ENCODE results near the gene SLIT3. TPM values are rescaled to one million over a fixed set of nuclear protein-coding genes. Genes with fewer than 3 reads are reported as not detected.

Gene SLIT3
- total RNA-seq, 1 donor from 2014 or later = 0.22 TPM

DNA sequence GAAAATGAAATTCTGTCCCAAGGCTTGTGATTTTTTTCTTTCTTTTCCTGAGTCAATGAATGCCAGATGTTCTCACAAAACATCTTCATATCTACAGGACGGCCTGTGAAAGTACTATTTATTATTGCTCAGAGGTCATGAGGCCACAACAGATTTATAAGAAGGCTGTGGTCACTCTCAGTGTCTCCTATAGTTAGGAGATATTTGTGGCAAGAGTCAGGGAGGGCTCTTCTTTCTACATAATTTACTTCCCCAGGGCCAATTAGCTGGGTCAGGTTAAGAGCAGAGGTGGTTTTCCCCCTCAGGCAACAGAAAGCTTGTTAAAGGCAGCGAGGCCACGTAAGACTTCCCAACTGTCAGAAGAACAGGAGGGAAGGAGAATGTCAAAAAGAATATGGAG lies 248.7 kb downstream of the SLIT3 start:
- Mint-ChIP-seq H3K27ac (peak overlapping the region; percentile 96), H3K36me3 (no peaks in the 10 kb centered on the region), H3K9me3 (no peaks in the 10 kb centered on the region), H3K4me1 (peaks cover 60% of the 10 kb centered on the region), H3K27me3 (ENCODE audit: insufficient read depth, low read depth) (peaks cover 5% of the 10 kb centered on the region), H3K4me3 (no peak overlapping the region)
- Histone ChIP-seq H3K27ac (no peak overlapping the region), H3K4me3 (no peak overlapping the region), H3K9me3 (ENCODE audit: low read depth) (no peaks in the 10 kb centered on the region), H2AFZ (replicated peaks) (no peak overlapping the region), H3K4me2 (peak overlapping the region; percentile 57), H3K4me1 (peaks cover 30% of the 10 kb centered on the region), H3K36me3 (no peaks in the 10 kb centered on the region), H3K79me2 (ENCODE audit: low read depth) (no peaks in the 10 kb centered on the region), H3F3A (ENCODE audit: low read depth) (peaks cover 20% of the 10 kb centered on the region), H4K20me1 (ENCODE audit: low read depth) (no peaks in the 10 kb centered on the region), H3K27me3 (no peaks in the 10 kb centered on the region), H3K9ac (no peak overlapping the region)
- TF ChIP-seq EZH2 (IDR thresholded peaks at IDR 0.05) (no peak), EZH2phosphoT487 (IDR thresholded peaks at IDR 0.05) (no peak)
- TF ChIP-seq, protein P1, sequence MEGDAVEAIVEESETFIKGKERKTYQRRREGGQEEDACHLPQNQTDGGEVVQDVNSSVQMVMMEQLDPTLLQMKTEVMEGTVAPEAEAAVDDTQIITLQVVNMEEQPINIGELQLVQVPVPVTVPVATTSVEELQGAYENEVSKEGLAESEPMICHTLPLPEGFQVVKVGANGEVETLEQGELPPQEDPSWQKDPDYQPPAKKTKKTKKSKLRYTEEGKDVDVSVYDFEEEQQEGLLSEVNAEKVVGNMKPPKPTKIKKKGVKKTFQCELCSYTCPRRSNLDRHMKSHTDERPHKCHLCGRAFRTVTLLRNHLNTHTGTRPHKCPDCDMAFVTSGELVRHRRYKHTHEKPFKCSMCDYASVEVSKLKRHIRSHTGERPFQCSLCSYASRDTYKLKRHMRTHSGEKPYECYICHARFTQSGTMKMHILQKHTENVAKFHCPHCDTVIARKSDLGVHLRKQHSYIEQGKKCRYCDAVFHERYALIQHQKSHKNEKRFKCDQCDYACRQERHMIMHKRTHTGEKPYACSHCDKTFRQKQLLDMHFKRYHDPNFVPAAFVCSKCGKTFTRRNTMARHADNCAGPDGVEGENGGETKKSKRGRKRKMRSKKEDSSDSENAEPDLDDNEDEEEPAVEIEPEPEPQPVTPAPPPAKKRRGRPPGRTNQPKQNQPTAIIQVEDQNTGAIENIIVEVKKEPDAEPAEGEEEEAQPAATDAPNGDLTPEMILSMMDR (IDR thresholded peaks at IDR 0.05) = no peak
- no peak for DNase-seq (ENCODE audit: low spot score)

DNA sequence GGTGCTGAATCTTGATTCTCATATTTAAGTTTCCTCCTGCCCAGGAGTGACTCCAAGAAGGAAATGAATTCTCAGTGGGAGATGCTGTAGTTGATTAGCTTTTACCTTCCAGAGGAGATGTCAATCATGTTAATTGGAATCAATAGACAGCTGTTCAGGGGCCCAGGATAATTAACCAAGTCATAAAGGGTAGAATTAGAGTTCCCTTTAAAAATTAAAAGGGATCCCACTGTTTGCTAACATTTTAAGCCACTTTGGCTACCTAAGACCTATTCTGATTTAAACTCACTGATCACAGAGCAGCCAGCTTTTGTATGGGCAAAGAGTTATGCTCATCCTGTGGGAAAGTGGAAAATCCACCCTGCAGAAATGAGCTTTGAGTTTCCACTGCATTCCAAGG lies 249.6 kb downstream of the SLIT3 start:
- Mint-ChIP-seq H3K4me3 (no peak overlapping the region), H3K27ac (peak overlapping the region; percentile 96)

DNA sequence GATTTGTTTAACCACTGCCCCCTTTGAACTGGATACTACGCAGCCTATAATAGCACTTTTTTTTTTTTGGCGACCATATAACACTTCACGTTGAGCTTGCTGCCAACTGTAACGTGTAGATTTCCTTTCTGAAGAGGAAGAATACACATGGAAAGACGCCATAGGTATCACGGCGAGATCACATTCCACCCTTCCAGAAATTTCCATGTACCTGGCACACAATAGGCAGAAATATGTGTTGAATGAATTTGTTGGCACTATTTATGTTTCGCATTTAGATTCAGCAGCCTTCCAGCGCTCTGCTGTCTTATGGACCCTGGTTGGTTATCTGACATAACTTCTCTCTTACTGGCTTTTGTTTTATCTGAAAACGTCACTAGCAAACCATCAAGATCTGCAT lies 250.3 kb downstream of the SLIT3 start:
- H3K27ac Mint-ChIP-seq = peak overlapping the region; percentile 22
- H3K36me3 Mint-ChIP-seq = no peaks in the 10 kb centered on the region
- H3K4me1 Mint-ChIP-seq = peaks cover 49% of the 10 kb centered on the region
- H4K20me1 ChIP-seq (ENCODE audit: low read depth) = no peaks in the 10 kb centered on the region
- peaks cover 20% of the 10 kb centered on the region for H3F3A ChIP-seq (ENCODE audit: low read depth)
- no peak overlapping the region for H3K9ac ChIP-seq
- TF ChIP-seq, protein P1 (IDR thresholded peaks at IDR 0.05) = no peak
- TF ChIP-seq EZH2phosphoT487 (IDR thresholded peaks at IDR 0.05) (no peak), EZH2 (IDR thresholded peaks at IDR 0.05) (no peak)
- H3K36me3 ChIP-seq = no peaks in the 10 kb centered on the region
- H3K27me3 ChIP-seq = no peaks in the 10 kb centered on the region
- peaks cover 2% of the 10 kb centered on the region for H3K27me3 Mint-ChIP-seq (ENCODE audit: insufficient read depth, low read depth)
- no peaks in the 10 kb centered on the region for H3K9me3 Mint-ChIP-seq
- peaks cover 30% of the 10 kb centered on the region for H3K4me1 ChIP-seq
- H3K9me3 ChIP-seq (ENCODE audit: low read depth) = no peaks in the 10 kb centered on the region
- H3K27ac ChIP-seq = no peak overlapping the region
- no peak overlapping the region for H2AFZ ChIP-seq (replicated peaks)
- no peak overlapping the region for H3K4me2 ChIP-seq
- H3K79me2 ChIP-seq (ENCODE audit: low read depth) = no peaks in the 10 kb centered on the region
- no peak overlapping the region for H3K4me3 ChIP-seq
- DNase-seq (ENCODE audit: low spot score) = no peak
- no peak overlapping the region for H3K4me3 Mint-ChIP-seq

More for the DNA sequence above, 249.6 kb downstream of the SLIT3 start:
- Histone ChIP-seq H3K4me1 (peaks cover 30% of the 10 kb centered on the region), H3K27ac (peak overlapping the region; percentile 81), H3K27me3 (no peaks in the 10 kb centered on the region), H3K4me2 (peak overlapping the region; percentile 57), H3F3A (ENCODE audit: low read depth) (peaks cover 20% of the 10 kb centered on the region), H4K20me1 (ENCODE audit: low read depth) (no peaks in the 10 kb centered on the region), H3K79me2 (ENCODE audit: low read depth) (no peaks in the 10 kb centered on the region), H2AFZ (replicated peaks) (no peak overlapping the region), H3K9me3 (ENCODE audit: low read depth) (no peaks in the 10 kb centered on the region), H3K36me3 (no peaks in the 10 kb centered on the region), H3K9ac (no peak overlapping the region), H3K4me3 (no peak overlapping the region)
- no peaks in the 10 kb centered on the region for H3K9me3 Mint-ChIP-seq
- peaks cover 2% of the 10 kb centered on the region for H3K27me3 Mint-ChIP-seq (ENCODE audit: insufficient read depth, low read depth)
- DNase-seq (ENCODE audit: low spot score) = peak; percentile 41
- no peaks in the 10 kb centered on the region for H3K36me3 Mint-ChIP-seq
- TF ChIP-seq EZH2 (IDR thresholded peaks at IDR 0.05) = no peak
- TF ChIP-seq, protein P1 (IDR thresholded peaks at IDR 0.05) = no peak
- peak; percentile 66 for TF ChIP-seq EZH2phosphoT487 (IDR thresholded peaks at IDR 0.05)
- H3K4me1 Mint-ChIP-seq = peaks cover 55% of the 10 kb centered on the region
